ENCODE results near the gene SGF29. TPM values are rescaled to one million over a fixed set of nuclear protein-coding genes. Genes with fewer than 3 reads are reported as not detected.
"Not testable (repeated sequence)": the region's sequence is repeated elsewhere in the genome, so short reads cannot be mapped to it uniquely, and the experiment has no call there.

SGF29 gene
- polyA plus RNA-seq, 3 donors: 11.5 to 26.0 (median 22.6) TPM

- peak; percentile 30 for DNase-seq
These were observed 56.2 kb downstream of the SGF29 start, which contains the start of gene SULT1A1 for GRCh38 chr16:28609631-28610594. Gene SULT1A1 (minus strand): TSS chr16:28610044. CDS start chr16:28608855, 1,189 bp downstream.

GRCh38 chr16:28610595-28611191, 57.0 kb downstream of the SGF29 start:
- DNase-seq: peak; percentile 8

- DNase-seq: not testable (repeated sequence)
These were observed 58.9 kb downstream of the SGF29 start for GRCh38 chr16:28612359-28613280.

- not testable (repeated sequence) for DNase-seq
These were observed 60.2 kb downstream of the SGF29 start for GRCh38 chr16:28613912-28614311.

GRCh38 chr16:28614561-28614960, 60.8 kb downstream of the SGF29 start:
- DNase-seq: not testable (repeated sequence)

GRCh38 chr16:28615486-28616223, 61.9 kb downstream of the SGF29 start:
- DNase-seq: not testable (repeated sequence)

GRCh38 chr16:28616224-28616577, 62.5 kb downstream of the SGF29 start:
- not testable (repeated sequence) for DNase-seq

GRCh38 chr16:28616636-28617035, 62.9 kb downstream of the SGF29 start:
- no peak for DNase-seq

GRCh38 chr16:28617874-28618273, 64.2 kb downstream of the SGF29 start:
- peak; percentile 57 for DNase-seq

GRCh38 chr16:28620316-28620715, 66.6 kb downstream of the SGF29 start:
- DNase-seq: not testable (repeated sequence)

- no peak for DNase-seq
These were observed 67.9 kb downstream of the SGF29 start for GRCh38 chr16:28621481-28622155.

GRCh38 chr16:28622532-28623171, 68.9 kb downstream of the SGF29 start:
- not testable (repeated sequence) for DNase-seq

- DNase-seq: peak; percentile 29
These were observed 69.5 kb downstream of the SGF29 start for GRCh38 chr16:28623172-28623711.

GRCh38 chr16:28630905-28631304, 77.2 kb downstream of the SGF29 start:
- not testable (repeated sequence) for DNase-seq

- not testable (repeated sequence) for DNase-seq
These were observed 82.5 kb downstream of the SGF29 start for GRCh38 chr16:28636093-28636823.

- not testable (repeated sequence) for DNase-seq
These were observed 84.0 kb downstream of the SGF29 start, which contains the start of gene NPIPB8 for GRCh38 chr16:28637765-28638164. Gene NPIPB8 (plus strand): TSS chr16:28638065. CDS start chr16:28638361, 296 bp downstream.

GRCh38 chr16:28638359-28638758, 84.6 kb downstream of the SGF29 start:
- not testable (repeated sequence) for DNase-seq

GRCh38 chr16:28639959-28640358, 86.2 kb downstream of the SGF29 start:
- DNase-seq: not testable (repeated sequence)

Data from renal pelvis (tissue), 4 donors.